MCF 10A (cell line): ENCODE measurements around the gene GAREM2. TPM values are rescaled to one million over a fixed set of nuclear protein-coding genes. Genes with fewer than 3 reads are reported as not detected.

ENCODE experiments used
- BruUV-seq: library from RNA; stranded (reverse); fragments of 400-500 nt; replicated peaks from 2 replicates; lab custom pipeline; 2021; lab: Mats Ljungman, UMichigan
- CTCF ChIA-PET: fragments of 300-600 bp; sonication (Branson Sonifier 250); formaldehyde crosslinking; extraction: SDS; loops from one replicate; lab custom pipeline; 2021; ENCODE audit warnings: antibody characterized with exemption, inconsistent platforms; lab: Yijun Ruan, JAX
- POLR2A ChIA-PET: fragments of 300-600, 350-650 bp; sonication (Branson Sonifier 250); formaldehyde crosslinking; extraction: SDS; loops from one replicate; lab custom pipeline; 2020; ENCODE audit warnings: antibody characterized with exemption, inconsistent platforms; lab: Yijun Ruan, JAX
- DNase-seq: peaks from one replicate; pipeline ENCODE4 v3.0.0-alpha.2; 2018; ENCODE audit not compliant: unreplicated experiment
- H3K27ac Mint-ChIP-seq: one replicate; pipeline ENCODE4 v1.8.0; 2022; ENCODE audit warnings: mild to moderate bottlenecking, low read depth, mixed read lengths; ENCODE audit not compliant: unreplicated experiment
- H3K27me3 Mint-ChIP-seq: one replicate; pipeline ENCODE4 v1.8.0; 2022; ENCODE audit warnings: mixed read lengths; ENCODE audit not compliant: insufficient read depth, unreplicated experiment
- H3K36me3 Mint-ChIP-seq: one replicate; pipeline ENCODE4 v1.8.0; 2022; ENCODE audit warnings: mild to moderate bottlenecking, moderate library complexity, mixed read lengths; ENCODE audit not compliant: insufficient read depth, unreplicated experiment
- H3K4me1 Mint-ChIP-seq: one replicate; pipeline ENCODE4 v1.8.0; 2022; ENCODE audit warnings: mixed read lengths; ENCODE audit not compliant: insufficient read depth, unreplicated experiment
- H3K4me3 Mint-ChIP-seq: one replicate; pipeline ENCODE4 v1.8.0; 2022; ENCODE audit warnings: mild to moderate bottlenecking, moderate library complexity, mixed read lengths; ENCODE audit not compliant: unreplicated experiment
- H3K9me3 Mint-ChIP-seq: one replicate; pipeline ENCODE4 v1.8.0; 2022; ENCODE audit warnings: mixed read lengths; ENCODE audit not compliant: unreplicated experiment
- intact Hi-C: fragments of 100-400 bp; cut with micrococcal nuclease; formaldehyde crosslinking; loops from 2 replicates; pipeline ENCODE4 v1.14.1; 2022
- total RNA-seq: library from RNA; stranded (reverse); gene quantifications from 2 replicates; pipeline ENCODE4 v1.2.3, GENCODE V29; 2022
- TF ChIP-seq, protein P1 (sequence below): fragments of 200-600 bp; IDR thresholded peaks from one replicate; pipeline ENCODE4 v1.8.0; 2022; ENCODE audit warnings: antibody characterized with exemption, mild to moderate bottlenecking; ENCODE audit not compliant: unreplicated experiment

Gene GAREM2
- total RNA-seq, 1 experiment from 2014 or later, result 0.23 TPM

DNA sequence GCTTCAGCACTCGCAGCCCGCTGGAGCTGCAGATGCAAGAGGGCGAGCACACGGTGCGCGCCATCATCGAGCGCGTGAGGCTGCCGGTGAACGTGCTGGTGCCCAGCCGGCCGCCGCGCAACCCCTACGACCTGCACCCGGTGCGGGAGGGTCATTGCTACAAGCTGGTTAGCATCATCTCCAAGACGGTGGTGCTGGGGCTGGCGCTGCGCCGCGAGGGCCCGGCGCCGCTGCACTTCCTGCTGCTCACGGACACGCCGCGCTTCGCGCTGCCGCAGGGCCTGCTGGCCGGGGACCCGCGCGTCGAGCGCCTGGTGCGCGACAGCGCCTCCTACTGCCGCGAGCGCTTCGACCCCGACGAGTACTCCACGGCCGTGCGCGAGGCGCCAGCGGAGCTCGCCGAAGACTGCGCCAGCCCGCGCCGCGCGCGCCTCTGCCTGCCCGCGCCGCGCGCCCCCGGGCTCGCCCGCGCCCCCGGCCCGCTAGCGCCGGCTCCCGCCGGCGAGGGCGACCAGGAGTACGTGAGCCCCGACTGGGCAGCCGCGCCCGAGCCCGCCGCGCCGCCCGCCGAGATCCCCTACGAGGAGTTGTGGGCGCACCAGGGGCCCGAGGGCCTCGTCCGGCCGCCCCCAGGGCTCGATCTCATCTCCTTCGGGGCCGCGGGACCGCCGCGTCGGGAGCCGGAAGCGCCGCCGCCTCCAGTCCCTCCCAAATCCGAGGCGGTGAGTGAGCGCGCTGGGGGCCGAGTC is 11.8 kb downstream of the GAREM2 start:
- no peak for DNase-seq
- ChIA-PET CTCF (interaction anchor here (0.5 to 1.1 kb wide), 2 partner anchors 10 to 22 kb away, joined by 3 to 5 read pairs; no protein-coding TSS in a partner anchor), POLR2A (no interaction called here)
- no peaks in the 10 kb centered on the region for H3K9me3 Mint-ChIP-seq
- H3K36me3 Mint-ChIP-seq, result no peaks in the 10 kb centered on the region
- intact Hi-C loops, result no loop called here
- no TSS peak for BruUV-seq
- H3K4me1 Mint-ChIP-seq, result no peaks in the 10 kb centered on the region
- peaks cover 12% of the 10 kb centered on the region for H3K27me3 Mint-ChIP-seq
- TF ChIP-seq, protein P1, sequence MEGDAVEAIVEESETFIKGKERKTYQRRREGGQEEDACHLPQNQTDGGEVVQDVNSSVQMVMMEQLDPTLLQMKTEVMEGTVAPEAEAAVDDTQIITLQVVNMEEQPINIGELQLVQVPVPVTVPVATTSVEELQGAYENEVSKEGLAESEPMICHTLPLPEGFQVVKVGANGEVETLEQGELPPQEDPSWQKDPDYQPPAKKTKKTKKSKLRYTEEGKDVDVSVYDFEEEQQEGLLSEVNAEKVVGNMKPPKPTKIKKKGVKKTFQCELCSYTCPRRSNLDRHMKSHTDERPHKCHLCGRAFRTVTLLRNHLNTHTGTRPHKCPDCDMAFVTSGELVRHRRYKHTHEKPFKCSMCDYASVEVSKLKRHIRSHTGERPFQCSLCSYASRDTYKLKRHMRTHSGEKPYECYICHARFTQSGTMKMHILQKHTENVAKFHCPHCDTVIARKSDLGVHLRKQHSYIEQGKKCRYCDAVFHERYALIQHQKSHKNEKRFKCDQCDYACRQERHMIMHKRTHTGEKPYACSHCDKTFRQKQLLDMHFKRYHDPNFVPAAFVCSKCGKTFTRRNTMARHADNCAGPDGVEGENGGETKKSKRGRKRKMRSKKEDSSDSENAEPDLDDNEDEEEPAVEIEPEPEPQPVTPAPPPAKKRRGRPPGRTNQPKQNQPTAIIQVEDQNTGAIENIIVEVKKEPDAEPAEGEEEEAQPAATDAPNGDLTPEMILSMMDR, result peak; percentile 13
- peak overlapping the region; percentile 46 for H3K4me3 Mint-ChIP-seq
- no peak overlapping the region for H3K27ac Mint-ChIP-seq

DNA sequence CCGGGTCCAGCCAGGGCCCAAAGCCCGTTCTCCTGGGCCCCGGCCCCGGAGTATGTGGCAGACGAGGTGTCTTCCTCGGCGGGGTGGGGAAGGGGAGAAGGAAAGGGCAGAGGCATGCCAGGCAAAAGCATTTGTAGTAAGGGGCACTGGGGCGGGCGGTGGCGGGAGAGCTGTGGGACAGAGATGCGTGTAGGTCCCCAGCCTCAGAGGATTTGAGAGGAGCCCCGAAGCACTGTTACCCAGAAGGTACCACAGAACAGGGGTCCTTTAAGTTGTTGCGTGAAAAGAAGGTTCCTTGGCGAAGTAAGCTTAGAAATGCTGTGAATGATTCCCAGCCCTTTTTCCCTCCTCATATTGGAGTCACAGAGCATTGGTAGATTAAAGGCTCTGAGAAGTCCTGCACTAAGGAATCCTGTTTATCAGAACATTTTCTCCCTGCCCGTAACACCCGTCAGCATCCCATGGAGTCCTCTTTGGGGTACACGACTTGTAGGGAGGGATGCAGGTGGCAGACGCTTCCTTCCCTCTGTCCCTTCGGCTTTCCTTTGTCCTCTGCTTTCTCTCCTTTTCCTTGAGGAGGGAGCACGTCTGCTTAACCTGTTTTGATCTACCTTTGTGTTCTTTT is 12.5 kb downstream of the GAREM2 start:
- Mint-ChIP-seq H3K36me3 (no peaks in the 10 kb centered on the region), H3K4me3 (peak overlapping the region; percentile 46), H3K27ac (no peak overlapping the region), H3K27me3 (peaks cover 12% of the 10 kb centered on the region), H3K9me3 (no peaks in the 10 kb centered on the region), H3K4me1 (no peaks in the 10 kb centered on the region)
- no peak for DNase-seq
- intact Hi-C loops, result no loop called here
- BruUV-seq, result no TSS peak
- POLR2A ChIA-PET, result no interaction called here
- CTCF ChIA-PET, result interaction anchor here (1.1 kb wide), 1 partner anchor 22 kb away, joined by 5 read pairs; no protein-coding TSS in a partner anchor
- TF ChIP-seq, protein P1, result no peak

DNA sequence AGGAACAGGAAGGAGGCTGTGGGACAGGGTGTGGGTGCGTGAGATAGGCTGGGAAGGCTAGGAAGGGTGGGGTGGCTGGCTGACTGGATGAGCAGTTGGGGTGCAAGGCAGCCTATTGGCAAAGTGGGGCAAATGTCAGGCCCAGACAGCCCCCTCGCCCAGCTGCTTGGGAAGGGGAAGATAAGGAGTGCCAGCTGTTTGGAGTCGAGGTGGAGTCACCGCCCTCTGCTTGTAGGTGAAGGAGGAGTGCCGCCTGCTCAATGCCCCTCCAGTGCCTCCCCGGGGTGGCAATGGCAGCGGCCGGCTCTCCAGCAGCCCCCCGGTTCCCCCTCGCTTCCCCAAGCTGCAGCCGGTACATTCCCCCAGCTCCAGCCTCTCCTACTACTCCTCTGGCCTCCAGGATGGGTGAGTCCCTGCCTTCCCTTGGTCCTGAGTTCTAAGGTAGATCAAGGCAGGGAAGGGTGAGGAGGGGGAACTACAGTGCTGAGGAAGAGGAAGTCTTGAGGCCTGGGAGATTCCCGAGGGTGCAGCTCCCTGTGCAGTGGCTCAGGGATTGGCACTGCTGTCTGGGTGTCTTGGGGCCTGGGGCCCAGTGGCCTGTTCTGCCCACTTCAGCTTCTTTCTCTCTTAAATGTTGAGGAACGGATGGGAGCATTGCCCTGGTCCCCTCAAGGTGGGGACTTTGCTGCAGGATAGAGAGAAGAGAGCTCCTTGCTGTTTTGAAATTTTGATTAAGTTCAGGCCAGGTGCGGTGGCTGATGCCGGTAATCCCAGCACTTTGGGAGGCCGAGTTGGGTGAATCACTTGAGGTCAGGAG is 13.3 kb downstream of the GAREM2 start:
- intact Hi-C loops, result no loop called here
- Mint-ChIP-seq H3K36me3 (peaks cover under 1% of the 10 kb centered on the region), H3K4me3 (no peak overlapping the region), H3K27ac (no peak overlapping the region), H3K9me3 (no peaks in the 10 kb centered on the region), H3K27me3 (peaks cover 12% of the 10 kb centered on the region), H3K4me1 (no peaks in the 10 kb centered on the region)
- POLR2A ChIA-PET, result no interaction called here
- TF ChIP-seq, protein P1, result no peak
- no TSS peak for BruUV-seq
- no peak for DNase-seq
- CTCF ChIA-PET, result interaction anchor here (0.5 to 0.7 kb wide), 3 partner anchors 15 to 561 kb away, joined by 3 to 4 read pairs (median 3); no protein-coding TSS in a partner anchor

DNA sequence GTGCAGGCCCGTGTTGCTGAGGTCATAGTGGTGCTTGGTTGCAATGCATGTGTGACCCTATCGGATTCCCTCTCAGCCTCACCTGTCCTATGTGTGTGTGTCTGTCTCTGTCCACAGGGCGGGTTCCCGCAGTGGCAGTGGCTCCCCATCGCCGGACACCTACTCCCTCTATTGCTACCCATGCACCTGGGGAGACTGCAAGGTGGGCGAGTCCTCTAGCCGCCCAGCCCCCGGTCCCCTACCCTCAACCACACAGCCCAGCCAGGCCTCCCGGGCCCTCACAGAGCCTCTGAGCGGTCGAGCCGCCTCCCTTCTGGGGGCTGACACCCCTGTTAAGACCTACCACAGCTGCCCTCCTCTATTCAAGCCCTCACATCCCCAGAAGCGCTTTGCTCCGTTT is 14.2 kb downstream of the GAREM2 start:
- H3K4me1 Mint-ChIP-seq, result no peaks in the 10 kb centered on the region

More for the DNA sequence above, 14.2 kb downstream of the GAREM2 start:
- ChIA-PET POLR2A (interaction anchor here (0.6 kb wide), 1 partner anchor 343 kb away, joined by 3 read pairs; no protein-coding TSS in a partner anchor), CTCF (interaction anchor here (0.6 kb wide), 1 partner anchor 51 kb away, joined by 5 read pairs; no protein-coding TSS in a partner anchor)
- no TSS peak for BruUV-seq
- no peak for DNase-seq
- peaks cover 10% of the 10 kb centered on the region for H3K36me3 Mint-ChIP-seq
- TF ChIP-seq, protein P1, result no peak
- H3K9me3 Mint-ChIP-seq, result no peaks in the 10 kb centered on the region
- H3K4me3 Mint-ChIP-seq, result no peak overlapping the region
- peaks cover 12% of the 10 kb centered on the region for H3K27me3 Mint-ChIP-seq
- H3K27ac Mint-ChIP-seq, result no peak overlapping the region
- intact Hi-C loops, result no loop called here
